OCI-LY7 (cell line): ENCODE data around the gene PHF23.

Experiments used
- CTCF ChIP-seq: fragments of 200-600 bp; sonication (generic); conservative IDR thresholded peaks from 2 replicates; pipeline ENCODE4 v1.5.1; 2014; ENCODE audit warnings: mild to moderate bottlenecking, antibody characterized with exemption, low read length, moderate library complexity, mixed read lengths
- EZH2phosphoT487 ChIP-seq: fragments of 200-600 bp; sonication (generic); IDR thresholded peaks from 2 replicates; pipeline ENCODE4 v1.6.1; 2018; ENCODE audit warnings: low read depth, borderline replicate concordance, mild to moderate bottlenecking, mixed run types, antibody characterized with exemption, low read length, moderate library complexity, mixed read lengths

- TF ChIP-seq EZH2phosphoT487 (no peak), CTCF (no peak)
These were observed 40.2 kb upstream of the PHF23 start for GRCh38 chr17:7279448-7279847.
